IMR-90 (cell line): ENCODE data around the gene ZFAND5. TPM values are rescaled to one million over a fixed set of nuclear protein-coding genes. Genes with fewer than 3 reads are reported as not detected.

Experiments used
- ATAC-seq: fragments of 200-7000 bp; cut with Tn5 transposase; 2 replicates; pipeline ENCODE4 v1.9.1; 2020; ENCODE audit warnings: low read depth, mild to moderate bottlenecking, moderate library complexity
- BruUV-seq: library from RNA; stranded (reverse); fragments of 400-500 nt; replicated peaks from 2 replicates; lab custom pipeline; 2021; lab: Mats Ljungman, UMichigan
- CTCF ChIA-PET: fragments of 300-600 bp; formaldehyde crosslinking; extraction: SDS; loops from one replicate; lab custom pipeline; 2021; ENCODE audit warnings: antibody characterized with exemption; lab: Yijun Ruan, JAX
- POLR2A ChIA-PET: fragments of 300-600 bp; sonication (Branson Sonifier 250); formaldehyde crosslinking; loops from one replicate; lab custom pipeline; 2022; ENCODE audit warnings: antibody characterized with exemption; ENCODE audit not compliant: unreplicated experiment; lab: Charles Lee
- DNase-seq: peaks from one replicate; pipeline ENCODE4 v3.0.0; 2013
- H2AFZ ChIP-seq: replicated peaks from 2 replicates; pipeline ENCODE3; 2013; ENCODE audit warnings: low read length, mild to moderate bottlenecking; ENCODE audit not compliant: poor library complexity
- H2AK5ac ChIP-seq: 2 replicates; pipeline ENCODE4 v1.6.1; 2013; ENCODE audit warnings: low read depth, low read length, inconsistent platforms
- H2AK9ac ChIP-seq: replicated peaks from 2 replicates; pipeline ENCODE3; 2013; ENCODE audit warnings: mild to moderate bottlenecking, low read depth, low read length, moderate library complexity; ENCODE audit not compliant: poor library complexity
- H2BK120ac ChIP-seq: 2 replicates; pipeline ENCODE4 v1.6.1; 2013; ENCODE audit warnings: low read depth, low read length, inconsistent platforms
- H2BK15ac ChIP-seq: 3 replicates; pipeline ENCODE4 v1.6.1; 2013; ENCODE audit warnings: low read depth, low read length, inconsistent platforms
- H2BK20ac ChIP-seq: 2 replicates; pipeline ENCODE4 v1.6.1; 2013; ENCODE audit warnings: low read depth, mild to moderate bottlenecking, inconsistent platforms, low read length, moderate library complexity
- H2BK5ac ChIP-seq: 2 replicates; pipeline ENCODE4 v1.6.1; 2013; ENCODE audit warnings: mild to moderate bottlenecking, low read depth, low read length, inconsistent platforms; ENCODE audit not compliant: poor library complexity, severe bottlenecking
- H3K14ac ChIP-seq: replicated peaks from 2 replicates; pipeline ENCODE4 v1.6.1; 2013; ENCODE audit warnings: low read depth, low read length, inconsistent platforms
- H3K18ac ChIP-seq: 2 replicates; pipeline ENCODE4 v1.6.1; 2013; ENCODE audit warnings: low read depth, low read length, control low read depth
- H3K23ac ChIP-seq: 2 replicates; pipeline ENCODE4 v1.6.1; 2013; ENCODE audit warnings: low read depth, low read length, inconsistent platforms
- H3K27ac ChIP-seq: 2 replicates; pipeline ENCODE4 v1.5.1; 2013; ENCODE audit warnings: mild to moderate bottlenecking, control low read depth, low read length; ENCODE audit not compliant: insufficient read depth
- H3K27me3 ChIP-seq: 2 replicates; pipeline ENCODE4 v1.6.1; 2013; ENCODE audit warnings: low read length; ENCODE audit not compliant: control insufficient read depth, insufficient read depth
- H3K36me3 ChIP-seq: 2 replicates; pipeline ENCODE4 v1.6.1; 2013; ENCODE audit warnings: low read length, mixed read lengths; ENCODE audit not compliant: control insufficient read depth, insufficient read depth
- H3K4ac ChIP-seq: 2 replicates; pipeline ENCODE4 v1.6.1; 2013; ENCODE audit warnings: low read depth, low read length, inconsistent platforms
- H3K4me1 ChIP-seq: 2 replicates; pipeline ENCODE4 v1.6.1; 2013; ENCODE audit warnings: low read length, mixed read lengths; ENCODE audit not compliant: control insufficient read depth, insufficient read depth
- H3K4me2 ChIP-seq: 2 replicates; pipeline ENCODE4 v1.6.1; 2013; ENCODE audit warnings: low read depth, mild to moderate bottlenecking, control low read depth, low read length, moderate library complexity
- H3K4me3 ChIP-seq: 2 replicates; pipeline ENCODE4 v1.5.1; 2013; ENCODE audit warnings: low read depth, mild to moderate bottlenecking, control low read depth, low read length, moderate library complexity; ENCODE audit not compliant: insufficient read depth
- H3K56ac ChIP-seq: 2 replicates; pipeline ENCODE4 v1.6.1; 2013; ENCODE audit warnings: low read length, inconsistent platforms; ENCODE audit not compliant: insufficient read depth; ENCODE audit errors: extremely low read depth
- H3K79me1 ChIP-seq, 2 experiments: 2 replicates each; pipeline ENCODE4 v1.6.1; 2013; ENCODE audit warnings: low read length in 2 of 2, inconsistent platforms in 1 of 2, low read depth in 1 of 2
- H3K9ac ChIP-seq: 2 replicates; pipeline ENCODE4 v1.6.1; 2013; ENCODE audit warnings: low read depth, low read length, control low read depth
- H3K9me1 ChIP-seq: 2 replicates; pipeline ENCODE4 v1.6.1; 2013; ENCODE audit warnings: low read length, inconsistent platforms; ENCODE audit not compliant: insufficient read depth
- H3K9me3 ChIP-seq: 2 replicates; pipeline ENCODE4 v1.6.1; 2013; ENCODE audit warnings: low read length; ENCODE audit not compliant: control insufficient read depth, insufficient read depth
- H4K20me1 ChIP-seq: 2 replicates; pipeline ENCODE4 v1.6.1; 2013; ENCODE audit warnings: low read length, inconsistent platforms; ENCODE audit not compliant: insufficient read depth
- H4K5ac ChIP-seq: 2 replicates; pipeline ENCODE4 v1.6.1; 2013; ENCODE audit warnings: mild to moderate bottlenecking, low read depth, low read length, control low read depth
- H4K8ac ChIP-seq, 2 experiments: 2 replicates each; pipeline ENCODE4 v1.6.1; 2013; ENCODE audit warnings: low read depth in 2 of 2, low read length in 2 of 2, control low read depth in 1 of 2, inconsistent platforms in 1 of 2
- H4K91ac ChIP-seq: 2 replicates; pipeline ENCODE4 v1.6.1; 2013; ENCODE audit warnings: low read depth, low read length, inconsistent platforms; ENCODE audit not compliant: insufficient read depth
- BHLHE40 ChIP-seq: fragments of 150-350 bp; IDR thresholded peaks from 2 replicates; pipeline ENCODE4 v1.6.1; 2016; ENCODE audit warnings: mild to moderate bottlenecking, low read depth, low read length
- ELK1 ChIP-seq: fragments of 150-350 bp; IDR thresholded peaks from 2 replicates; pipeline ENCODE4 v1.6.1; 2016; ENCODE audit warnings: low read depth, mild to moderate bottlenecking, low read length, moderate library complexity, borderline replicate concordance
- FOS ChIP-seq: fragments of 150-350 bp; IDR thresholded peaks from 2 replicates; pipeline ENCODE4 v1.6.1; 2016; ENCODE audit warnings: low read depth, low read length
- MAZ ChIP-seq: IDR thresholded peaks from 2 replicates; pipeline ENCODE4 v1.6.1; 2012; ENCODE audit warnings: low read depth, mild to moderate bottlenecking, low read length, improper control_type of control experiment, moderate library complexity, borderline replicate concordance
- RAD21 ChIP-seq: IDR thresholded peaks from 2 replicates; pipeline ENCODE4 v1.6.1; 2012; ENCODE audit warnings: low read length, improper control_type of control experiment
- RCOR1 ChIP-seq: IDR thresholded peaks from 2 replicates; pipeline ENCODE4 v1.6.1; 2012; ENCODE audit warnings: mild to moderate bottlenecking, low read length, improper control_type of control experiment; ENCODE audit not compliant: insufficient replicate concordance
- SMC3 ChIP-seq: fragments of 150-350 bp; IDR thresholded peaks from 2 replicates; pipeline ENCODE4 v1.6.1; 2016; ENCODE audit warnings: low read depth, mild to moderate bottlenecking, antibody characterized with exemption, low read length, moderate library complexity
- WGBS, 2 experiments: methylation state at CpG; one replicate each; pipeline versions ENCODE4 v1.1.5 to v1.1.7; 2013; ENCODE audit warnings: missing lambda C conversion rate in 2 of 2; ENCODE audit not compliant: insufficient read length in 1 of 2; ENCODE audit errors: extremely low coverage in 2 of 2; 5-methylcytosine and 5-hydroxymethylcytosine counted together
- dilution Hi-C: fragments of 300-500 bp; cut with HindIII; formaldehyde crosslinking; loops from one replicate; pipeline ENCODE4 v1.14.3; 2018; ENCODE audit warnings: low sequenced_read_pairs; ENCODE audit not compliant: unreplicated experiment
- in situ Hi-C: fragments of 300-500 bp; cut with MboI; formaldehyde crosslinking; loops from 3 replicates; pipeline ENCODE4 v1.14.3; 2019; ENCODE audit warnings: low sequenced_read_pairs, inconsistent platforms, mixed read lengths
- intact Hi-C: fragments of 100-400 bp; cut with micrococcal nuclease; formaldehyde crosslinking; loops from 2 replicates; pipeline ENCODE4 v1.10.0; 2022
- polyA plus RNA-seq, 3 experiments: library from polyadenylated mRNA; depleted of rRNA; stranded (reverse); fragments of >200 nt; gene quantifications; 2 replicates each; pipeline ENCODE4 v1.2.3, GENCODE V29; 2012; ENCODE audit warnings: low replicate concordance in 1 of 3
- total RNA-seq: library from RNA; depleted of rRNA; stranded (reverse); fragments of >200 nt; gene quantifications from 2 replicates; pipeline ENCODE4 v1.2.3, GENCODE V29; 2012
- TF ChIP-seq, protein P1 (sequence below): conservative IDR thresholded peaks from 2 replicates; pipeline ENCODE4 v1.5.1; 2012; ENCODE audit warnings: mild to moderate bottlenecking, low read depth, low read length, improper control_type of control experiment
- TF ChIP-seq, protein P2 (sequence below): fragments of 150-350 bp; IDR thresholded peaks from 2 replicates; pipeline ENCODE4 v1.6.1; 2017; ENCODE audit warnings: mild to moderate bottlenecking, antibody characterized with exemption, low read length, low read depth

ZFAND5 gene
- total and polyA plus RNA-seq, 2 of the 4 experiments (the other 2 are of a cell fraction), result 35.8 to 85.2 TPM

DNA sequence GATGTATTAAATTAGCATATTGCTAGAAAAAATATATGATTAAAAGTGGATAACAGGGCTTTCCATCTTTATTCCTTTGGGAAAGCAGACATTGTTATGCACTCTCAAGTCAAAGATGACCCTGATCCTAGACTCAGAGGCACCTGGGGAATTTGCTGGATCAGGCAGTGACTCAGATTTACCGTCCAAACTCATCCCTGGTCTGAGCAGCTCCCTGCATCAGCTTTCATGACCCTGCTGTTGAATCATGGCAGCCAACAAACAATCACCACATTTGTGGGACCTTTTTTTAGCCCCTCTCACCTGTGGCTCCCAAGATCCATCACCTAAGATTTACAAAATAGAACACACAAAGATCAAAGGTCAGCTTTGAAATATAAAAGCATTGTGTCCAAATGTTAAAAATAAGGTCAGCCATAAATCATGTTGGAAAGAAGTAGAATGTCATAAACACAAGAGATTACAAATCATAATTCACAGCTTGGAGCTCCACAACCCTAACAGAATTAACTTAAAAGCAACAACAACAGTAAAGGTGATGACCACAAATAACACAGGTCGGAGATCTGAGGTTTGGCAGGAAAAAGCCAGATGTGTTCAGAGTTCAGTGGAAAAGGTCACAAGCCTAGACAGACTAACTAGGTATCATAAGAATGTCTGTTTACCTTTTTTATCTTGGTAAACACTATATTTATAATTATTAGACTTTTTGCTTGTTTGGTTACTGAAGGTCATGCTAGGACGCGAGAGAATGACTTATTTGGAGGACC lies 55.5 kb downstream of the ZFAND5 start:
- TF ChIP-seq RAD21 (no peak), MAZ (no peak), FOS (no peak), SMC3 (no peak), BHLHE40 (no peak), ELK1 (no peak), RCOR1 (no peak)
- TF ChIP-seq, protein P1, sequence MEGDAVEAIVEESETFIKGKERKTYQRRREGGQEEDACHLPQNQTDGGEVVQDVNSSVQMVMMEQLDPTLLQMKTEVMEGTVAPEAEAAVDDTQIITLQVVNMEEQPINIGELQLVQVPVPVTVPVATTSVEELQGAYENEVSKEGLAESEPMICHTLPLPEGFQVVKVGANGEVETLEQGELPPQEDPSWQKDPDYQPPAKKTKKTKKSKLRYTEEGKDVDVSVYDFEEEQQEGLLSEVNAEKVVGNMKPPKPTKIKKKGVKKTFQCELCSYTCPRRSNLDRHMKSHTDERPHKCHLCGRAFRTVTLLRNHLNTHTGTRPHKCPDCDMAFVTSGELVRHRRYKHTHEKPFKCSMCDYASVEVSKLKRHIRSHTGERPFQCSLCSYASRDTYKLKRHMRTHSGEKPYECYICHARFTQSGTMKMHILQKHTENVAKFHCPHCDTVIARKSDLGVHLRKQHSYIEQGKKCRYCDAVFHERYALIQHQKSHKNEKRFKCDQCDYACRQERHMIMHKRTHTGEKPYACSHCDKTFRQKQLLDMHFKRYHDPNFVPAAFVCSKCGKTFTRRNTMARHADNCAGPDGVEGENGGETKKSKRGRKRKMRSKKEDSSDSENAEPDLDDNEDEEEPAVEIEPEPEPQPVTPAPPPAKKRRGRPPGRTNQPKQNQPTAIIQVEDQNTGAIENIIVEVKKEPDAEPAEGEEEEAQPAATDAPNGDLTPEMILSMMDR, result no peak
- TF ChIP-seq, protein P2, sequence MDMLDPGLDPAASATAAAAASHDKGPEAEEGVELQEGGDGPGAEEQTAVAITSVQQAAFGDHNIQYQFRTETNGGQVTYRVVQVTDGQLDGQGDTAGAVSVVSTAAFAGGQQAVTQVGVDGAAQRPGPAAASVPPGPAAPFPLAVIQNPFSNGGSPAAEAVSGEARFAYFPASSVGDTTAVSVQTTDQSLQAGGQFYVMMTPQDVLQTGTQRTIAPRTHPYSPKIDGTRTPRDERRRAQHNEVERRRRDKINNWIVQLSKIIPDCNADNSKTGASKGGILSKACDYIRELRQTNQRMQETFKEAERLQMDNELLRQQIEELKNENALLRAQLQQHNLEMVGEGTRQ, result no peak
- BruUV-seq, result no TSS peak
- Histone ChIP-seq H3K14ac (no peak overlapping the region), H2BK5ac (no peak overlapping the region), H2BK15ac (no peak overlapping the region), H4K5ac (no peak overlapping the region), H2BK20ac (no peak overlapping the region), H3K4me2 (no peak overlapping the region), H3K4me1 (no peaks in the 10 kb centered on the region; the same call in 1 of the 2 replicates), H4K91ac (no peak overlapping the region), H4K20me1 (no peaks in the 10 kb centered on the region), H3K56ac (no peak overlapping the region), H3K9me3 (no peaks in the 10 kb centered on the region), H2AK5ac (no peak overlapping the region), H3K9ac (no peak overlapping the region), H3K9me1 (no peaks in the 10 kb centered on the region), H3K23ac (no peak overlapping the region), H3K4me3 (no peak overlapping the region), H3K18ac (no peak overlapping the region), H3K4ac (no peak overlapping the region), H2AK9ac (no peak overlapping the region), H3K36me3 (no peaks in the 10 kb centered on the region), H3K27ac (no peak overlapping the region), H4K8ac (no peak overlapping the region), H3K79me1 (no peaks in the 10 kb centered on the region; a peak in 1 of 4 replicates), H2AFZ (no peak overlapping the region), H3K27me3 (no peaks in the 10 kb centered on the region), H2BK120ac (no peak overlapping the region)
- no peak for DNase-seq
- WGBS, 2 experiments, result 50% methylated on average over 1 of the region's 4 CpGs; no CpG with 5 or more reads in 1 of the 2 experiments
- POLR2A ChIA-PET, result no interaction called here
- in situ Hi-C loops (no loop called here), intact Hi-C loops (loop anchor here (10.0 kb wide), 1 partner anchor 175 kb away; no protein-coding TSS in a partner anchor), dilution Hi-C loops (no loop called here)
- CTCF ChIA-PET, result interaction anchor here (0.6 kb wide), 1 partner anchor 443 kb away, joined by 3 read pairs; no protein-coding TSS in a partner anchor
- ATAC-seq, result no peak
